Activated T-helper 17 cell treated with anti-CD3 and anti-CD28 coated beads, Interleukin-2, amount 50 U/mL, for 72 hours (primary cell): ENCODE data around the gene FKBP15. TPM values are rescaled to one million over a fixed set of nuclear protein-coding genes. Genes with fewer than 3 reads are reported as not detected.

Experiments used
- ATAC-seq: fragments of 150-1000 bp; cut with Tn5 transposase; replicated peaks from 2 replicates; pipeline ENCODE4 v1.10.0; 2021; ENCODE audit warnings: mild to moderate bottlenecking, moderate library complexity
- H3K27ac Mint-ChIP-seq: one replicate; pipeline ENCODE4 v1.8.0; 2022; ENCODE audit warnings: mixed read lengths
- H3K27me3 Mint-ChIP-seq: one replicate; pipeline ENCODE4 v1.8.0; 2022; ENCODE audit warnings: mixed read lengths
- H3K36me3 Mint-ChIP-seq: one replicate; pipeline ENCODE4 v1.8.0; 2022; ENCODE audit warnings: low read depth, mild to moderate bottlenecking, mixed read lengths
- H3K4me1 Mint-ChIP-seq: one replicate; pipeline ENCODE4 v1.8.0; 2022; ENCODE audit warnings: mixed read lengths
- H3K4me3 Mint-ChIP-seq: one replicate; pipeline ENCODE4 v1.8.0; 2022; ENCODE audit warnings: mild to moderate bottlenecking, mixed read lengths
- H3K9me3 Mint-ChIP-seq: one replicate; pipeline ENCODE4 v1.8.0; 2022; ENCODE audit warnings: mixed read lengths
- total RNA-seq, 2 donors: library from RNA; stranded (reverse); gene quantifications; one replicate each; pipeline ENCODE4 v1.2.3, GENCODE V29; 2022

Gene FKBP15
- total RNA-seq, 2 donors from 2014 or later: 41.2 to 41.5 TPM

GRCh38 chr9:113219969-113220368 lies 1.1 kb downstream of the FKBP15 start:
- Mint-ChIP-seq H3K4me3 (peak overlapping the region; percentile 99), H3K9me3 (no peaks in the 10 kb centered on the region), H3K27ac (peak overlapping the region; percentile 98), H3K36me3 (peaks cover 38% of the 10 kb centered on the region), H3K4me1 (peaks cover 22% of the 10 kb centered on the region), H3K27me3 (no peaks in the 10 kb centered on the region)
- peak; percentile 67 for ATAC-seq

- Mint-ChIP-seq H3K27me3 (no peaks in the 10 kb centered on the region), H3K36me3 (peaks cover 38% of the 10 kb centered on the region), H3K9me3 (no peaks in the 10 kb centered on the region), H3K4me1 (peaks cover 28% of the 10 kb centered on the region), H3K27ac (peak overlapping the region; percentile 98), H3K4me3 (peak overlapping the region; percentile 99)
- no peak for ATAC-seq
Observed at GRCh38 chr9:113219186-113219936, 1.7 kb downstream of the FKBP15 start.

GRCh38 chr9:113216406-113216805 lies 4.7 kb downstream of the FKBP15 start:
- Mint-ChIP-seq H3K9me3 (no peaks in the 10 kb centered on the region), H3K36me3 (peaks cover 60% of the 10 kb centered on the region), H3K27me3 (no peaks in the 10 kb centered on the region), H3K27ac (peak overlapping the region; percentile 20), H3K4me1 (peaks cover 27% of the 10 kb centered on the region), H3K4me3 (no peak overlapping the region)
- ATAC-seq: no peak

GRCh38 chr9:113215132-113215531 lies 5.9 kb downstream of the FKBP15 start:
- Mint-ChIP-seq H3K4me3 (no peak overlapping the region), H3K9me3 (no peaks in the 10 kb centered on the region), H3K36me3 (peaks cover 63% of the 10 kb centered on the region), H3K4me1 (peaks cover 27% of the 10 kb centered on the region), H3K27me3 (no peaks in the 10 kb centered on the region), H3K27ac (peak overlapping the region; percentile 62)
- ATAC-seq: no peak

GRCh38 chr9:113210815-113211214 lies 10.3 kb downstream of the FKBP15 start:
- no peaks in the 10 kb centered on the region for H3K9me3 Mint-ChIP-seq
- peaks cover 91% of the 10 kb centered on the region for H3K36me3 Mint-ChIP-seq
- no peak overlapping the region for H3K4me3 Mint-ChIP-seq
- no peak for ATAC-seq
- H3K27ac Mint-ChIP-seq: no peak overlapping the region
- H3K27me3 Mint-ChIP-seq: no peaks in the 10 kb centered on the region
- peaks cover 16% of the 10 kb centered on the region for H3K4me1 Mint-ChIP-seq

GRCh38 chr9:113205861-113206260 lies 15.2 kb downstream of the FKBP15 start:
- Mint-ChIP-seq H3K27me3 (no peaks in the 10 kb centered on the region), H3K27ac (no peak overlapping the region), H3K4me1 (no peaks in the 10 kb centered on the region), H3K36me3 (peaks cover 99% of the 10 kb centered on the region), H3K9me3 (no peaks in the 10 kb centered on the region), H3K4me3 (no peak overlapping the region)
- ATAC-seq: no peak

- Mint-ChIP-seq H3K27me3 (no peaks in the 10 kb centered on the region), H3K4me1 (no peaks in the 10 kb centered on the region), H3K36me3 (peaks cover 99% of the 10 kb centered on the region), H3K27ac (no peak overlapping the region), H3K9me3 (no peaks in the 10 kb centered on the region), H3K4me3 (no peak overlapping the region)
- ATAC-seq: no peak
Observed at GRCh38 chr9:113205432-113205831, 15.6 kb downstream of the FKBP15 start.

GRCh38 chr9:113199683-113200329 lies 21.3 kb downstream of the FKBP15 start:
- no peak for ATAC-seq
- no peak overlapping the region for H3K27ac Mint-ChIP-seq
- peaks cover 99% of the 10 kb centered on the region for H3K36me3 Mint-ChIP-seq
- no peak overlapping the region for H3K4me3 Mint-ChIP-seq
- no peaks in the 10 kb centered on the region for H3K9me3 Mint-ChIP-seq
- H3K27me3 Mint-ChIP-seq: no peaks in the 10 kb centered on the region
- no peaks in the 10 kb centered on the region for H3K4me1 Mint-ChIP-seq

- Mint-ChIP-seq H3K36me3 (peaks cover 94% of the 10 kb centered on the region), H3K4me1 (no peaks in the 10 kb centered on the region), H3K9me3 (no peaks in the 10 kb centered on the region), H3K27me3 (no peaks in the 10 kb centered on the region), H3K4me3 (no peak overlapping the region), H3K27ac (no peak overlapping the region)
- ATAC-seq: no peak
Observed at GRCh38 chr9:113192455-113192854, 28.6 kb downstream of the FKBP15 start.

- Mint-ChIP-seq H3K27ac (peak overlapping the region; percentile 37), H3K36me3 (peaks cover 96% of the 10 kb centered on the region), H3K27me3 (no peaks in the 10 kb centered on the region), H3K9me3 (no peaks in the 10 kb centered on the region), H3K4me1 (no peaks in the 10 kb centered on the region), H3K4me3 (no peak overlapping the region)
- no peak for ATAC-seq
Observed at GRCh38 chr9:113187929-113188595, 33.0 kb downstream of the FKBP15 start.

- ATAC-seq: no peak
- H3K9me3 Mint-ChIP-seq: no peaks in the 10 kb centered on the region
- H3K4me3 Mint-ChIP-seq: no peak overlapping the region
- H3K27ac Mint-ChIP-seq: peak overlapping the region; percentile 8
- H3K27me3 Mint-ChIP-seq: no peaks in the 10 kb centered on the region
- peaks cover 96% of the 10 kb centered on the region for H3K36me3 Mint-ChIP-seq
- H3K4me1 Mint-ChIP-seq: no peaks in the 10 kb centered on the region
Observed at GRCh38 chr9:113186137-113186755, 34.8 kb downstream of the FKBP15 start.

- Mint-ChIP-seq H3K4me1 (no peaks in the 10 kb centered on the region), H3K27me3 (no peaks in the 10 kb centered on the region), H3K4me3 (no peak overlapping the region), H3K36me3 (peaks cover 96% of the 10 kb centered on the region), H3K9me3 (no peaks in the 10 kb centered on the region), H3K27ac (no peak overlapping the region)
- no peak for ATAC-seq
Observed at GRCh38 chr9:113185271-113185670, 35.8 kb downstream of the FKBP15 start.

GRCh38 chr9:113184539-113184938 lies 36.5 kb downstream of the FKBP15 start:
- H3K27me3 Mint-ChIP-seq: no peaks in the 10 kb centered on the region
- no peak overlapping the region for H3K4me3 Mint-ChIP-seq
- no peaks in the 10 kb centered on the region for H3K4me1 Mint-ChIP-seq
- peak; percentile 63 for ATAC-seq
- H3K9me3 Mint-ChIP-seq: no peaks in the 10 kb centered on the region
- H3K36me3 Mint-ChIP-seq: peaks cover 96% of the 10 kb centered on the region
- H3K27ac Mint-ChIP-seq: peak overlapping the region; percentile 64

- peak overlapping the region; percentile 64 for H3K27ac Mint-ChIP-seq
- no peak overlapping the region for H3K4me3 Mint-ChIP-seq
- ATAC-seq: peak; percentile 54
- H3K36me3 Mint-ChIP-seq: peaks cover 98% of the 10 kb centered on the region
- H3K4me1 Mint-ChIP-seq: no peaks in the 10 kb centered on the region
- no peaks in the 10 kb centered on the region for H3K27me3 Mint-ChIP-seq
- no peaks in the 10 kb centered on the region for H3K9me3 Mint-ChIP-seq
Observed at GRCh38 chr9:113183956-113184488, 37.1 kb downstream of the FKBP15 start.
